Chondrocyte (in vitro differentiated cells): ENCODE results near the gene DFFB. TPM values are rescaled to one million over a fixed set of nuclear protein-coding genes. Genes with fewer than 3 reads are reported as not detected.
A peak's percentile ranks its signal among the peaks of the same experiment; 100 is the strongest.

ENCODE experiments used
- DNase-seq: peaks from one replicate; pipeline ENCODE4 v3.0.0; 2021; ENCODE audit warnings: mixed read lengths, low spot score
- H3K27ac Mint-ChIP-seq: one replicate; pipeline ENCODE4 v1.8.0; 2021; ENCODE audit warnings: mild to moderate bottlenecking, moderate library complexity, mixed read lengths; ENCODE audit not compliant: unreplicated experiment
- H3K27me3 Mint-ChIP-seq: 2 replicates; pipeline ENCODE4 v1.8.0; 2021; ENCODE audit warnings: low read depth, mixed read lengths
- H3K36me3 Mint-ChIP-seq: 2 replicates; pipeline ENCODE4 v1.8.0; 2021; ENCODE audit warnings: low read depth, mixed read lengths
- H3K4me1 Mint-ChIP-seq: 2 replicates; pipeline ENCODE4 v1.8.0; 2021; ENCODE audit warnings: low read depth, mild to moderate bottlenecking, mixed read lengths
- H3K4me3 Mint-ChIP-seq: one replicate; pipeline ENCODE4 v1.8.0; 2021; ENCODE audit warnings: mild to moderate bottlenecking, moderate library complexity, mixed read lengths; ENCODE audit not compliant: unreplicated experiment
- H3K9me3 Mint-ChIP-seq: 2 replicates; pipeline ENCODE4 v1.8.0; 2021; ENCODE audit warnings: low read depth, mixed read lengths
- total RNA-seq: library from RNA; stranded (reverse); gene quantifications from 3 replicates; pipeline ENCODE4 v1.2.1, GENCODE V29; 2021
- TF ChIP-seq, protein P1 (sequence below): fragments of 200-600 bp; sonication (generic); IDR thresholded peaks from 2 replicates; pipeline ENCODE4 v1.5.0; 2021; ENCODE audit warnings: antibody characterized with exemption, mild to moderate bottlenecking, moderate library complexity

The DFFB gene
- total RNA-seq, 1 donor from 2014 or later: 8.2 TPM

DNA sequence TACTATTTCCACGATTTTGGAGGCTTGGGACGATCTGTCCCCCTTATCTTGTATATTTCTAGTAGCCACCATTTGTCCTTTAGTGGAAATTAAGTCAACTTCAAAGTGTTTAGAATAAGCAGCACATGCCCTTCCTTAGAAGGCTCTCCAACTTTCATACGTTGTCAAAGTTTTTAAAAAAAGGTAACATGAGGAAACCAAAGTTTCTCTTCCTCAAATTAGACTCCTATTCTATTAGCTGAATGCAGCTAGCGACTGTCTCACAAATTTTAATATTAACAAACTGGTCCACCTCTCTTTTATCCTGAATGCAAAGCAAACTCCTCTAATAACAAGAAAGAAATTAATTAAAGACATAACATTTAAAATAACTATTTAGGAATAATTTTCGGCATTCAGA, 35.9 kb downstream of the DFFB start:
- H3K27me3 Mint-ChIP-seq: no peaks in the 10 kb centered on the region
- no peak for DNase-seq
- H3K4me3 Mint-ChIP-seq: no peak overlapping the region
- H3K27ac Mint-ChIP-seq: no peak overlapping the region
- peaks cover 7% of the 10 kb centered on the region for H3K9me3 Mint-ChIP-seq
- TF ChIP-seq, protein P1, sequence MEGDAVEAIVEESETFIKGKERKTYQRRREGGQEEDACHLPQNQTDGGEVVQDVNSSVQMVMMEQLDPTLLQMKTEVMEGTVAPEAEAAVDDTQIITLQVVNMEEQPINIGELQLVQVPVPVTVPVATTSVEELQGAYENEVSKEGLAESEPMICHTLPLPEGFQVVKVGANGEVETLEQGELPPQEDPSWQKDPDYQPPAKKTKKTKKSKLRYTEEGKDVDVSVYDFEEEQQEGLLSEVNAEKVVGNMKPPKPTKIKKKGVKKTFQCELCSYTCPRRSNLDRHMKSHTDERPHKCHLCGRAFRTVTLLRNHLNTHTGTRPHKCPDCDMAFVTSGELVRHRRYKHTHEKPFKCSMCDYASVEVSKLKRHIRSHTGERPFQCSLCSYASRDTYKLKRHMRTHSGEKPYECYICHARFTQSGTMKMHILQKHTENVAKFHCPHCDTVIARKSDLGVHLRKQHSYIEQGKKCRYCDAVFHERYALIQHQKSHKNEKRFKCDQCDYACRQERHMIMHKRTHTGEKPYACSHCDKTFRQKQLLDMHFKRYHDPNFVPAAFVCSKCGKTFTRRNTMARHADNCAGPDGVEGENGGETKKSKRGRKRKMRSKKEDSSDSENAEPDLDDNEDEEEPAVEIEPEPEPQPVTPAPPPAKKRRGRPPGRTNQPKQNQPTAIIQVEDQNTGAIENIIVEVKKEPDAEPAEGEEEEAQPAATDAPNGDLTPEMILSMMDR: no peak
- H3K4me1 Mint-ChIP-seq: peaks cover 36% of the 10 kb centered on the region
- H3K36me3 Mint-ChIP-seq: peaks cover 22% of the 10 kb centered on the region

DNA sequence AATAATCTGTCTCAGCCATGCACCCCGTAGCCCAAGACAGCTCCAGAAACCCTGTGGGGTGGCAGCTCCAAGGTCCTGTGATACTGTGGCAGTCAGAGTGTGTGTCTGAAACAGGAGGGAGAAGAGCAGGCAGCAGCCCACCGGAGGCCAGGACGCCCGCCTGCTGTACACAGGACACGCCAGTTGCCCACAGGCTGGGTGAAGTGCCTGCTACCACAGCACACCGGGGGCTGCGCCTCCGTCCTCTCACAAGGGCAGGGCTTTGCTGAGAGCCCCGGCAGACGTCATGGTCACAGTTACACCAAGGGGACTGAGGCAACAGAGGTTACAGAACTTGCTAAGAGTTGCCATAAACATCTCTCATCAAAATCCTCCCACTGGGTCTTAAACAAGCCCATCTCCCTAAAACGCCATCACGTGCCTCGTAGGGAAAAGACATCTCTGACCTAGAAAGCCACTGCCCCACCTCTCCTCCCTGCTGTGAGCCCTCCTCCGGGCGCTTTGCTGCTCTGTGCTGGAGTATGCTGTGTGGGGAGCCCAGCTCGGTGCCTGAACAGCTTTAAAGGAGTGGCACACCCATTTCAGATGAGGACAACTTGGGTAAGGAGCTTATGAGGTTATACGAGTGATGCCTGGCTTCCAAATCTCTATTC, 37.5 kb downstream of the DFFB start:
- TF ChIP-seq, protein P1: no peak

DNA sequence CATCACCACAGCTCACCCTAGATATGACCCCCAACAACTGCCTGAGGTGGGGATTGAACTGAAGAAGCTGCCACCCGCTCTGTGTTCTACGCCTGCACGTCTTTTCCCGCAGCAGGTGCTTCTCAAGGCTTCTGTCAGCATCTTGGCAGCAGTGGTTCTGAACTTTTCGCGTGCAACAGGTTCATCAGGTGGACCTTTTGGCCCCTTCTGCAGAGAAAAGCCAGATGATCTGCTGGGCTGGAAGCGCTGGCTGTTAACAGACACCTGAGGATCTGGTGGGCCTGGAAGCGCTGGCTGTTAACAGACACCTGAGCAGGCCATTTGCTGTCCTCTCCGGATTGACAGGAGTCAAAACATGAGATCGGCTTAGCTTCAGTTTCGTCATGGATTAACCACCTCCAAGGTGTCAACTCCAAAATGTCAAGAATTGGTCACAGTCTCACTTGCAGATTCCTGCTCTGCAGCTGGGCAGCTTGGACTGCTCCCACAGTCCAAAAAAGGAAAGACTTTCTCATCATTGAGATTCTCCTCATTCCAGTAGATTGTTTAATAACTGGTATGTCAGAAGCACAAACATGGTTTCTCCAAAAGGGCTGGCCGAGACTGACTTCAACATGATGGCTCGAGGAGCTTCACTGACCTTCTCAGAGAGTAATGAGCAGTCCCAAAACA, 38.1 kb downstream of the DFFB start:
- H3K27ac Mint-ChIP-seq: peak overlapping the region; percentile 62
- H3K4me1 Mint-ChIP-seq: peaks cover 49% of the 10 kb centered on the region
- H3K4me3 Mint-ChIP-seq: peak overlapping the region; percentile 23
- TF ChIP-seq, protein P1: no peak
- no peaks in the 10 kb centered on the region for H3K27me3 Mint-ChIP-seq
- peaks cover 14% of the 10 kb centered on the region for H3K9me3 Mint-ChIP-seq
- DNase-seq: peak; percentile 53
- peaks cover 10% of the 10 kb centered on the region for H3K36me3 Mint-ChIP-seq

More for the DNA sequence above, 37.5 kb downstream of the DFFB start:
- peaks cover 14% of the 10 kb centered on the region for H3K36me3 Mint-ChIP-seq
- peak; percentile 88 for DNase-seq
- no peaks in the 10 kb centered on the region for H3K27me3 Mint-ChIP-seq
- H3K4me3 Mint-ChIP-seq: no peak overlapping the region
- peak overlapping the region; percentile 62 for H3K27ac Mint-ChIP-seq
- H3K9me3 Mint-ChIP-seq: peaks cover 14% of the 10 kb centered on the region
- H3K4me1 Mint-ChIP-seq: peaks cover 49% of the 10 kb centered on the region

DNA sequence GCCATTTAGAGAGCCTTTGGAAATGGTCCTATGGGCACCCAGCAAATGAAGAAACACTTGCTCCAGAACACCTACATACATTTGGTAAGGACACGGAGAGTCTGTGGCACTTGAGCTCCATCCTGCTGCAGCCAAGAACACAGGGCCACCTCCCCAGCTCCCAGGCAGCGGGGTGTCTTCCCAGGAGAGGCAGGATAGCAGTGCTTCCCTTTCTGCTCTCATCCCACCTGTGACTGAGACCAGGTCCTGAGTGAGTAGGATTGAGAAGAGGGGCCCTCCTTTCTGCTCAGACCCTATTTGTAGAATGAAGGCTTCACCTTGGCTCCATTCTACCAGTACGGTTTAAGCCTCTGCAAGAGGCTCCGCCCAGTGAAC, 38.7 kb downstream of the DFFB start:
- TF ChIP-seq, protein P1: no peak
- peak; percentile 32 for DNase-seq
- H3K27ac Mint-ChIP-seq: peak overlapping the region; percentile 62
- no peaks in the 10 kb centered on the region for H3K27me3 Mint-ChIP-seq
- peaks cover 5% of the 10 kb centered on the region for H3K36me3 Mint-ChIP-seq
- H3K9me3 Mint-ChIP-seq: peaks cover 14% of the 10 kb centered on the region
- peaks cover 49% of the 10 kb centered on the region for H3K4me1 Mint-ChIP-seq
- H3K4me3 Mint-ChIP-seq: no peak overlapping the region

DNA sequence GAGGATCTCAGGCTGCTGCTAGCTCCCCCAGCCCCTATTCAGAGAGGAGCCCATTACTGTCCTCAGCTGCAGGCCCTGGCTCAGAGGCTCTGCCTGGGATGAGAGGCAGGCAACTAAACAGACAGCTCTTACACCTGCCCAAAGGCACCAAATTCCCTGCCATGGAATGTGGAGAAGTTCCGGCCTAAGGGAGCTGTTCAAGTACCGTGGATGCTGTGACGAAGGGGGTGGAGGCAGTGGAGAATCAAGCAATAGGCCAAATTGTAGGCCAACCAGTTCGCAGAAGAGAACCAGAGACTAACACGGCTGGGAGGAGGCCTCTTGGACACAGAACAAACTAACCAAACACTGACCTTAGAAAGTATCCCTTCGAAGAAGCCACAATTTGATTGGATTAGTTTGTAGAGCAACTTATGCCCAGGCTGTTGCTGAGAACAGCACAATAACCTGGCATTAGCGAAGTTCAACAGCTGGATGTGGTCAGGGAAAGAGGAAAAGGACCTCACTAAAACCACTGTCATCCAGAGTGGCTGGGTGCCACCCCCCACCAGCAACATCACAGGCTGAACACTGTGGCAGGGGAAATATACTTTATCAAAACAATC, 39.2 kb downstream of the DFFB start:
- H3K27ac Mint-ChIP-seq: peak overlapping the region; percentile 20
- H3K4me3 Mint-ChIP-seq: no peak overlapping the region
- H3K4me1 Mint-ChIP-seq: peaks cover 52% of the 10 kb centered on the region
- H3K9me3 Mint-ChIP-seq: peaks cover 14% of the 10 kb centered on the region
- DNase-seq: peak; percentile 40
- TF ChIP-seq, protein P1: no peak
- H3K36me3 Mint-ChIP-seq: peaks cover 4% of the 10 kb centered on the region
- H3K27me3 Mint-ChIP-seq: no peaks in the 10 kb centered on the region
